Naive thymus-derived CD8-positive, alpha-beta T cell (primary cell): Measurements from ENCODE around the gene GTPBP10. TPM values are rescaled to one million over a fixed set of nuclear protein-coding genes. Genes with fewer than 3 reads are reported as not detected.
"Not testable (repeated sequence)": the region's sequence is repeated elsewhere in the genome, so short reads cannot be mapped to it uniquely, and the experiment has no call there.

ENCODE experiments used
- ATAC-seq, 2 donors: fragments of 150-1000 bp; cut with Tn5 transposase in 1 of 2; sonication (Bioruptor Pico), chemical (Tn5 transposase) in 1 of 2; 1 replicate in 1 of 2; 2 replicates in 1 of 2; pipeline ENCODE4 v1.10.0; 2021; ENCODE audit warnings: mild to moderate bottlenecking in 2 of 2, moderate library complexity in 2 of 2
- POLR2A ChIA-PET: fragments of 350-600 bp; sonication (Branson Sonifier 250); formaldehyde crosslinking; loops from one replicate; lab custom pipeline; 2021; ENCODE audit warnings: antibody characterized with exemption; lab: Charles Lee
- DNase-seq, 10 donors: peaks; one replicate each; pipeline versions ENCODE4 v3.0.0 to v3.0.0-alpha.2; 2020 to 2022
- H3K27ac Mint-ChIP-seq, 10 donors: one replicate each; pipeline ENCODE4 v1.8.0; 2020 to 2022; ENCODE audit warnings: mild to moderate bottlenecking in 10 of 10, mixed read lengths in 10 of 10, moderate library complexity in 4 of 10, inconsistent platforms in 1 of 10
- H3K27me3 Mint-ChIP-seq, 5 donors: one replicate each; pipeline ENCODE4 v1.8.0; 2021 to 2022; ENCODE audit warnings: mixed read lengths in 5 of 5
- H3K36me3 Mint-ChIP-seq, 3 donors: one replicate each; pipeline ENCODE4 v1.8.0; 2020 to 2022; ENCODE audit warnings: mixed read lengths in 3 of 3, mild to moderate bottlenecking in 2 of 3, inconsistent platforms in 1 of 3
- H3K4me1 Mint-ChIP-seq, 4 donors: one replicate each; pipeline ENCODE4 v1.8.0; 2021 to 2022; ENCODE audit warnings: mixed read lengths in 4 of 4
- H3K4me3 Mint-ChIP-seq, 10 donors: one replicate each; pipeline ENCODE4 v1.8.0; 2020 to 2022; ENCODE audit warnings: mild to moderate bottlenecking in 10 of 10, mixed read lengths in 10 of 10, moderate library complexity in 6 of 10, inconsistent platforms in 1 of 10
- H3K9me3 Mint-ChIP-seq, 9 donors: one replicate each; pipeline ENCODE4 v1.8.0; 2020 to 2022; ENCODE audit warnings: mixed read lengths in 9 of 9, mild to moderate bottlenecking in 3 of 9, inconsistent platforms in 1 of 9, moderate library complexity in 1 of 9
- polyA plus RNA-seq, 3 donors: library from polyadenylated mRNA; unstranded; fragments of 300-500 nt; fragmentation: Illumina TruSeq; gene quantifications; one replicate each; pipeline ENCODE4 v1.2.3, GENCODE V29; 2021
- total RNA-seq, 8 experiments: library from RNA in 2 of 8; stranded (reverse) in 2 of 8; gene quantifications; one replicate each; pipeline ENCODE4 v1.2.3 and lab custom pipeline; 2021 to 2026

The GTPBP10 gene
- total and polyA plus RNA-seq, 5 experiments from 2014 or later, result 39.5 to 54.2 (median 45.7) TPM

GRCh38 chr7:90334193-90334843 lies 12.2 kb upstream of the GTPBP10 start:
- ATAC-seq (no peak), DNase-seq (no peak)
- Mint-ChIP-seq H3K4me3 (no peak overlapping the region), H3K4me1 (no peaks in the 10 kb centered on the region), H3K27ac (peak overlapping the region in 1 of 10 donors; percentile 28), H3K27me3 (peaks cover 0 to 17% (median 8%) of the 10 kb centered on the region in 5 donors), H3K9me3 (no peaks in the 10 kb centered on the region), H3K36me3 (no peaks in the 10 kb centered on the region)
- POLR2A ChIA-PET, result no interaction called here

DNA sequence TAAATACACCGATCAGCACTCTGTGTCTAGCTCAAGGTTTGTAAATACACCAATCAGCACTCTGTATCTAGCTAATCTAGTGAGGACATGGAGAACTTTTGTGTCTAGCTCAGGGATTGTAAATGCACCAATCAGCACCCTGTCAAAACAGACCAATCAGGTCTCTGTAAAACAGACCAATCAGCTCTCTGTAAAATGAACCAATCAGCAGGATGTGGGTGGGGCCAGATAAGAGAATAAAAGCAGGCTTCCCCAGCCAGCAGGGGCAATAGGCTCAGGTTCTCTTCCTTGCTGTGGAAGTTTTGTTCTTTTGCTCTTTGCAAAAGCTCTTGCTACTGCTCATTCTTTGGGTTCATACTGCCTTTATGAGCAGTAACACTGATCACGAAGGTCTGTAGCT lies 11.6 kb upstream of the GTPBP10 start:
- H3K36me3 Mint-ChIP-seq, ATAC-seq, POLR2A ChIA-PET, H3K4me3 Mint-ChIP-seq, H3K4me1 Mint-ChIP-seq, H3K9me3 Mint-ChIP-seq, DNase-seq, H3K27ac Mint-ChIP-seq: not testable (repeated sequence)
- H3K27me3 Mint-ChIP-seq, result peaks cover 0 to 17% (median 8%) of the 10 kb centered on the region in 5 donors

DNA sequence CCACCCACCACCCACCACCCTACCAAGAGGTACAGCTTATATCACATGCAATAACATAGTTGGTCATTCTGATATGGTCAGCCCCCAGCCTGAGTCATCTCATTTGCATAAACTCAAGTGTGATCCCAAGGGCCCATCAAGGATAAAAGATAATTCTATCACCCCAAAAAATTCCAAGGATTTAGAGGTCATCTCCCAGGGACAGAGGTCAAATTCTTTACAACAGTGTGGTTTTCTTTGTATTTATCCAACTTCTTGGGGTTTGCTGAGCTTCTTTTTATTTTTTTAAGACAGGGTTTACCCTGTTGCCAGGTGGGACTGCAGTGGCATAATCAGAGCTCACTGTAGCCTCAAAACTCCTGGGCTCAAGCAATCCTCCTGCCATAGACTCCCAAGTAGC lies 9.4 kb upstream of the GTPBP10 start:
- Mint-ChIP-seq H3K9me3 (no peaks in the 10 kb centered on the region), H3K4me1 (no peaks in the 10 kb centered on the region), H3K27ac (no peak overlapping the region), H3K4me3 (no peak overlapping the region), H3K27me3 (peaks cover 0 to 11% (median 8%) of the 10 kb centered on the region in 5 donors), H3K36me3 (no peaks in the 10 kb centered on the region)
- POLR2A ChIA-PET, result no interaction called here
- ATAC-seq (no peak), DNase-seq (no peak)

GRCh38 chr7:90345016-90345415 lies 1.5 kb upstream of the GTPBP10 start:
- H3K27me3 Mint-ChIP-seq, result no peaks in the 10 kb centered on the region

GRCh38 chr7:90345595-90346335 lies 751 bp upstream of the GTPBP10 start:
- no peaks in the 10 kb centered on the region for H3K27me3 Mint-ChIP-seq
- DNase-seq (no peak), ATAC-seq (peak; percentile 7 to 12)
- peak overlapping the region; percentile 98 to 100 (median 100) for H3K27ac Mint-ChIP-seq
- H3K4me1 Mint-ChIP-seq, result peaks cover 19 to 54% (median 50%) of the 10 kb centered on the region in 4 donors
- peak overlapping the region; percentile 94 to 99 (median 96) for H3K4me3 Mint-ChIP-seq
- no peaks in the 10 kb centered on the region for H3K9me3 Mint-ChIP-seq
- POLR2A ChIA-PET, result interaction anchor here (1.1 to 1.5 kb wide), 2 partner anchors 57 to 58 kb away, joined by 4 to 5 read pairs; partner anchors contain the start of gene CLDN12
- H3K36me3 Mint-ChIP-seq, result peaks cover 0 to 12% (median 3%) of the 10 kb centered on the region in 3 donors

More at GRCh38 chr7:90345016-90345415, 1.5 kb upstream of the GTPBP10 start:
- POLR2A ChIA-PET, result no interaction called here
- peaks cover 16 to 46% (median 42%) of the 10 kb centered on the region in 4 donors for H3K4me1 Mint-ChIP-seq
- peaks cover 0 to 7% (median 3%) of the 10 kb centered on the region in 3 donors for H3K36me3 Mint-ChIP-seq
- ATAC-seq (no peak), DNase-seq (no peak)
- H3K27ac Mint-ChIP-seq, result peak overlapping the region; percentile 98 to 100 (median 100)
- no peaks in the 10 kb centered on the region for H3K9me3 Mint-ChIP-seq
- H3K4me3 Mint-ChIP-seq, result peak overlapping the region in 9 of 10 donors; percentile 94 to 99 (median 96)

- DNase-seq (no peak), ATAC-seq (no peak)
- no peaks in the 10 kb centered on the region for H3K27me3 Mint-ChIP-seq
- H3K4me3 Mint-ChIP-seq, result peak overlapping the region; percentile 94 to 99 (median 96)
- POLR2A ChIA-PET, result interaction anchor here (0.7 to 1.3 kb wide), 2 partner anchors 56 to 115 kb away, joined by 3 to 10 read pairs; partner anchors contain the start of gene CLDN12
- H3K9me3 Mint-ChIP-seq, result no peaks in the 10 kb centered on the region
- H3K36me3 Mint-ChIP-seq, result peaks cover 5 to 23% (median 6%) of the 10 kb centered on the region in 3 donors
- peak overlapping the region; percentile 81 to 100 (median 100) for H3K27ac Mint-ChIP-seq
- H3K4me1 Mint-ChIP-seq, result peaks cover 28 to 69% (median 62%) of the 10 kb centered on the region in 4 donors
These were observed 1.2 kb downstream of the GTPBP10 start for GRCh38 chr7:90347759-90348158.

DNA sequence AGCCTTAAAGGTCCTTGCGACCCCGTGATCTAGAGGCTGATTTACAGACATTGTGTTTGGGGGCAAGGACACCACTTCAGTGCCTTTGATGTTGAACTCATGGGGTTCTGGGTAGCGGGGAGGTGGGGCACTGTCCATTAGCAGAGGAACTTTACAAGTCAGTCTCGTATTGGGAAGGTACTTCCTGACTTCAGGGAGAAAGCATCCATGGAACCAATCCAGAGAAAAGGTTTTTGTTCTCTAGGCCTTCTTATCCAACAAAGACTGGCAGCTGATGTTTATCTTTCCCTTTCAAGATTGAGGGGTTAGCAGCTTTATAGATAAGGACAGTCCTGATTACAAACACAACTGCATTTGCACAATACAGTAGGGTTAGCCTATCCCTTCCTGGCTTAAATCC lies 2.8 kb downstream of the GTPBP10 start:
- Mint-ChIP-seq H3K27ac (peak overlapping the region in 8 of 10 donors; percentile 34 to 100 (median 53)), H3K9me3 (no peaks in the 10 kb centered on the region), H3K27me3 (no peaks in the 10 kb centered on the region), H3K36me3 (peaks cover 6 to 38% (median 10%) of the 10 kb centered on the region in 3 donors), H3K4me3 (peak overlapping the region in 5 of 10 donors; percentile 16 to 47 (median 28)), H3K4me1 (peaks cover 30 to 74% (median 70%) of the 10 kb centered on the region in 4 donors)
- POLR2A ChIA-PET, result no interaction called here
- ATAC-seq, result no peak
- DNase-seq, result no peak

- H3K27ac Mint-ChIP-seq, result peak overlapping the region in 2 of 10 donors; percentile 69 to 84
- peaks cover 9 to 43% (median 11%) of the 10 kb centered on the region in 3 donors for H3K36me3 Mint-ChIP-seq
- DNase-seq, H3K9me3 Mint-ChIP-seq, ATAC-seq, H3K27me3 Mint-ChIP-seq, POLR2A ChIA-PET: not testable (repeated sequence)
- peak overlapping the region in 3 of 10 donors; percentile 7 to 33 (median 12) for H3K4me3 Mint-ChIP-seq
- peaks cover 30 to 72% (median 68%) of the 10 kb centered on the region in 4 donors for H3K4me1 Mint-ChIP-seq
These were observed 3.5 kb downstream of the GTPBP10 start for GRCh38 chr7:90350032-90350431.

GRCh38 chr7:90351987-90352386 lies 5.5 kb downstream of the GTPBP10 start:
- Mint-ChIP-seq H3K4me3 (peak overlapping the region in 2 of 10 donors; percentile 13 to 31), H3K4me1 (peaks cover 28 to 70% (median 56%) of the 10 kb centered on the region in 4 donors)

GRCh38 chr7:90383422-90383821 lies 36.9 kb downstream of the GTPBP10 start:
- Mint-ChIP-seq H3K4me1 (peaks cover 0 to 5% (median 2%) of the 10 kb centered on the region in 4 donors), H3K27me3 (no peaks in the 10 kb centered on the region), H3K9me3 (peaks cover 0 to 4% (median 0%) of the 10 kb centered on the region in 9 donors), H3K27ac (peak overlapping the region in 3 of 10 donors; percentile 5 to 56 (median 24)), H3K4me3 (no peak overlapping the region), H3K36me3 (peaks cover 36 to 85% (median 59%) of the 10 kb centered on the region in 3 donors)
- ATAC-seq (no peak), DNase-seq (no peak)
- POLR2A ChIA-PET, result no interaction called here

More at GRCh38 chr7:90351987-90352386, 5.5 kb downstream of the GTPBP10 start:
- H3K27me3 Mint-ChIP-seq, result no peaks in the 10 kb centered on the region
- no peak for DNase-seq
- peaks cover 24 to 61% (median 29%) of the 10 kb centered on the region in 3 donors for H3K36me3 Mint-ChIP-seq
- H3K9me3 Mint-ChIP-seq, result peaks cover 0 to 10% (median 6%) of the 10 kb centered on the region in 9 donors
- H3K27ac Mint-ChIP-seq, result peak overlapping the region in 1 of 10 donors; percentile 47
- POLR2A ChIA-PET, result no interaction called here
- ATAC-seq, result no peak

- H3K4me1 Mint-ChIP-seq, result peaks cover 0 to 5% (median 2%) of the 10 kb centered on the region in 4 donors
- POLR2A ChIA-PET, result no interaction called here
- H3K27me3 Mint-ChIP-seq, result no peaks in the 10 kb centered on the region
- ATAC-seq (no peak), DNase-seq (no peak)
- H3K4me3 Mint-ChIP-seq, result no peak overlapping the region
- peaks cover 0 to 4% (median 0%) of the 10 kb centered on the region in 9 donors for H3K9me3 Mint-ChIP-seq
- peak overlapping the region in 2 of 10 donors; percentile 24 to 37 for H3K27ac Mint-ChIP-seq
- peaks cover 34 to 80% (median 57%) of the 10 kb centered on the region in 3 donors for H3K36me3 Mint-ChIP-seq
These were observed 37.3 kb downstream of the GTPBP10 start for GRCh38 chr7:90383861-90384260.

DNA sequence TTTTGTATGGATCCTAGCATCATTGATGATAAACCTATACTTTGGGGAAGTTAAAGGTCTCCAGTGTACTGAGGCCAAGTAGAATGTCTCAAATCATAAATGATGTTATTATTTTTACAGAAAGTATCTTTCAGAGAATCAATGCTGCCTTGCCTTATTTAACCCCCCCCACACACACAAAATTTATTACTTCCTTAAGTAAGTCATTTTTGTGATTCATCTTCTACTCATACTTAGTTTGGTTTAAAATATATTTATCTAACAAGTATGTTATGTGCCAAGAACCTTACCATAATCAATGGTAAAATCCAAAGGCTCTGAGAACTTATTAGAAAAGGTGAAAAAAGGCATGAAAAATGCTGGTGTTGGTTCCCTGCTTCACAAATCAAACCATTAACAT lies 37.9 kb downstream of the GTPBP10 start:
- H3K4me1 Mint-ChIP-seq, result peaks cover 0 to 3% (median under 1%) of the 10 kb centered on the region in 4 donors
- peaks cover 0 to 4% (median 0%) of the 10 kb centered on the region in 9 donors for H3K9me3 Mint-ChIP-seq
- H3K27ac Mint-ChIP-seq, result no peak overlapping the region
- POLR2A ChIA-PET, result no interaction called here
- no peak for DNase-seq
- H3K27me3 Mint-ChIP-seq, result no peaks in the 10 kb centered on the region
- H3K36me3 Mint-ChIP-seq, result peaks cover 30 to 79% (median 56%) of the 10 kb centered on the region in 3 donors
- no peak overlapping the region for H3K4me3 Mint-ChIP-seq
- ATAC-seq, result no peak
